NK-92 treated with Interleukin-12 subunit alpha and Interleukin-12 subunit beta, amount 100 ng/mL, for 24 hours (cell line): ENCODE data around the gene CAPN10.

ENCODE experiments used
- DNase-seq: peaks from one replicate; lab custom pipeline; 2025; lab: John Stamatoyannopoulos, UW

CAPN10 gene

DNA sequence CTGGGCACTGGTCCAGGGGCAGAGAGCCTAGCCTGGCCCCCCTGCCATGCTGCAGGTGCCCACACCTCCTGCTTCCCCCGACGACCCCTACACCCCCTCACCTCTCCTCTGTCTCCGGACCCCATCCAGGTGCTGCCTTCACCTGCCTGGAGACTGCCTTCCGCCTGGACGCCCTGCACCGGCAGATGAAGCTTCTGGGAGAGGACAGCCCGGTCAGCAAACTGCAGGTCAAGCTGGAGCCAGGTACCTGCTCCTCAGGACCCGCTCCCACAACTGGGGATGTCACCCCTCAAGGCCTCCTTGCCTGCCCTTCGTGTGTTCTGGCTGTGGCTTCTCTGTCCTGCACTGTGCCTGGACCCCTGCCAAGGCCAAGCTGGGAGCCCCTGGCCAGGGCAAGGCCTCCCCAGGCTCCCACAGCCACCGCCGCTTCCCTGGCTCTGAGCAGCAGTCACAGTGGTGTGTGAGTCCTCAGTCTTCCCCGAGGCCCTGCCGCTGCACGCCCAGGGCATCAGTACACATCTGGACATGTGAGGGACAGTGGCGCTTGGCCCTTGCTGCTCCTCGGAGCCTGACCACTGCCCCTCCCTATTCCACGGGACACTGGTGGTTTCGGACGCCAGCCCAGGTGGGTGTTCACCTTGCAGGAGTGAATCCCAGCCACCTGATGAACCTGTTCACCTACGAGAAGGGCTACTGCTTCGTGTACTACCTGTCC is 12.0 kb upstream of the CAPN10 start:
- DNase-seq, result no peak

- DNase-seq, result no peak
These were observed 11.2 kb upstream of the CAPN10 start for GRCh38 chr2:240575101-240575965.

- DNase-seq, result no peak
These were observed 10.5 kb upstream of the CAPN10 start for GRCh38 chr2:240576036-240576435.

GRCh38 chr2:240576436-240577205 is 9.9 kb upstream of the CAPN10 start:
- no peak for DNase-seq

- DNase-seq, result no peak
These were observed 9.0 kb upstream of the CAPN10 start for GRCh38 chr2:240577281-240578109.

DNA sequence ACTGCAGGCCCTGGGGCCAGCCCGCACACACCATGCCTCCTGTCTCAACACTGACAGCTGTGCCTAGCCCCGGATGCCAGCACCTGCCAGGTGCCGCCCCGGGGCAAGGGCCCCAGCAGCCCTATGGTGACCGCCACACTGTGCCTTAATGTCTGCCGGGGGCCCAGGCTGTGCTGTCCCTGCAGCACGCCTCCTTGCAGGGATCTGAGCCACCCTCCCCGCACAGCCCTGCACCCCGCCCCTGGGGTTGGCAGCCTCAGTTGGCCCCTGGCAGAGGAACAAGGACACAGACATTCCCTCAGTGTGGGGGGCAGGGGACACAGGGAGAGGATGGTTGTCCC is 8.5 kb upstream of the CAPN10 start:
- no peak for DNase-seq

- DNase-seq, result no peak
These were observed 8.0 kb upstream of the CAPN10 start for GRCh38 chr2:240578488-240578887.

- DNase-seq, result no peak
These were observed 7.3 kb upstream of the CAPN10 start for GRCh38 chr2:240579071-240579762.

GRCh38 chr2:240579771-240580614 is 6.5 kb upstream of the CAPN10 start:
- no peak for DNase-seq

DNA sequence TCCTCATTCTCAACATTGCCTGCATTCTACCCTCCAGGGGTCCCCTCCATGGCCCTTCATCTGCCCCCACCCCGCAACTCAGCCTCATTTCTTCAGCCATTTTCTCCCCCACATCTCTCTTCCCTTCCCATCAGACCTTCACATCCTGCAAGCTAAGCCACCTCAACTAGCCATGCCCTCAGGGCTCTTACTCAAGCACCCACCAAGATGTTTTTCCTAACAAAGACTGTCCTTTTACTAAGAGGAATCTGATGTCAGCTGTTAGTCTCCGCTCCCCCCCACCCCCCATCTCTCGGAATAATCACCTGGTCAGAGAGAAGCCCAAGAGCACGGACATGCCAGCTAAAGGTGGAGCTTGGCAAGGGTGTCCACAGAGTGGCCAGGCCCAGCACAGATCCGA is 4.7 kb upstream of the CAPN10 start:
- no peak for DNase-seq

- DNase-seq, result no peak
These were observed 3.8 kb upstream of the CAPN10 start for GRCh38 chr2:240582781-240583180.

- no peak for DNase-seq
These were observed 2.8 kb upstream of the CAPN10 start for GRCh38 chr2:240583774-240584173.

DNA sequence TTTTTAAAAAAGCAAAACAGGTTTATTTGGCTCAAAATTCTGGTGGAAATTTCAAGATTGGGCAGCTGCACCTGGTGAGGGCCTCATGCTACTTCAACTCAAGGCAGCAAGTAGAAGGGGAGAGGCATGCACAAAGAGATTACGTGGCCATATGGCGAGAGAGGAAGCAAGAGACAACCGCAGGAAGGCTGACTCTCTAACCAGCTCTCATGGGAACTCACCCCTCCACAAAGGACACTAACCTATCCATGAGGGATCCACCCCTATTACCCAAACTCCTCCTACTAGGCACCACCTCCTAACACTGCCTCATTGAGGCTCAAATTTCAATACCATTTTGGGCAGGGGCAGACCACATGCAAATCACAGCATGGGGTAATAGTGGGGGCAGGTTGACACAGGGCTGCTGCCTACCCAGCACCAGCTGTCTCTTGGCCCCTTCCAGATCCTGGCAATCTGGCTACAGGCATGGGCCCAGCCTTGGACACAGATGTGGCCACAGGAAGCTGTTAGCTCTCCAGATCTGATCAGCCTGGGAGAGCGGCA is 2.0 kb upstream of the CAPN10 start:
- DNase-seq, result no peak

DNA sequence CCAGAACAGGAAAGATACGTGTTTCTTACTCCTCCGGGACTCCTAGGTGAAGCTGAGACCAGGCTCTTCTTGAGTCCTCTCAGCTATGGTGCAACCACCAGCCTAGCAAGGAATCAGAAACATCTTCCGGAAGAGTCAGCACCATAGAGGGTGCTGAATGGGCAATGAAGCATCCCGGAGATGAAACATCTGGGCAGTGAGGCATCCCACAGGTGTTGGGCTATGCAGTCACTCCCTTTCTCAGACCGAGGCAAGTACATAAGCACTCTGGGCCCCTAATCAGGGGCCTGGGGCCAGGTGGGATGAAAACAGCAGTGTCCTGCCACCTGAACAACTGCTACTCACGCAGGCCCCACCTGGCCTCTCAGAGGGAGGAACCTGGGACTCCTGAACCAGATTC is 1.4 kb upstream of the CAPN10 start:
- no peak for DNase-seq

- DNase-seq, result no peak
These were observed 795 bp upstream of the CAPN10 start for GRCh38 chr2:240585681-240586197.

DNA sequence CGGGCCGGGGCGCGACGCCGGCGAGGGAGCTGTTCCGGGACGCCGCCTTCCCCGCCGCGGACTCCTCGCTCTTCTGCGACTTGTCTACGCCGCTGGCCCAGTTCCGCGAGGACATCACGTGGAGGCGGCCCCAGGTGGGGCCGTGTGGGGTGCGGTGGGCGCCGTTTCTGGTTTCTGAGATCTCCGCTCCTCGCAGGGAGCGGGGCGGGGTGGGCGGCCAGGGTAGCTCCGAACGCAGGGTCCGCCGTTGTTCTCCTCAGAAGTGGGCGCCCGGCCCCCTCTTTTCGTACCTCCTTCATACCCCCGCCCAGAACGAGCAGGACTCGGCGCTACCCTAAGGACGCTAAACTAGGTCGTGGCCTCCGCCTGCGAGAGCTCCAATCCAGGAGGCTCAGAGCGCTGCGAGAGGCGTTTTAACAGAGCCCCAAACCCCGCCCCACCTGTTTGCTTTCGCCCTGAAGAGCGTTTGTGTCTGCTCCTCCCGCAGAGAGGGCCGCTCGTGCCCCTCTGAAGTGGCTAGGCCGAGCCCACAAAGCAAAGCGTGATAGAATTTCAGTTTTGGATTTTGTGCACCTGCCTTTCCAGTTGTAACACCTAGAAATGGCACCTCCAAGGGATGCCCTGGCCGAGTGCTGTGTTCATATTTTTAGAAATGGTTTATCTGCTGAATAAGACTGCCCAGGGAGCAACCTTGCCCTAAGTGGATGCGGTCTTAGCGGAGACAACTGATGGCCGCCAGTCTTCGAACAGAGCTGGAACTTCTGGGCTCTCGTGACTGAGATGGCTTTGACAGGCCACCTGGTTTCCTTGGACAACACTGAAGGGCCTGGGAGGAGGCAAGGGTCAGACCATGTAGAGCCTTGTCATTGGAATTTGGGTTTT is 626 bp downstream of the CAPN10 start:
- no peak for DNase-seq

DNA sequence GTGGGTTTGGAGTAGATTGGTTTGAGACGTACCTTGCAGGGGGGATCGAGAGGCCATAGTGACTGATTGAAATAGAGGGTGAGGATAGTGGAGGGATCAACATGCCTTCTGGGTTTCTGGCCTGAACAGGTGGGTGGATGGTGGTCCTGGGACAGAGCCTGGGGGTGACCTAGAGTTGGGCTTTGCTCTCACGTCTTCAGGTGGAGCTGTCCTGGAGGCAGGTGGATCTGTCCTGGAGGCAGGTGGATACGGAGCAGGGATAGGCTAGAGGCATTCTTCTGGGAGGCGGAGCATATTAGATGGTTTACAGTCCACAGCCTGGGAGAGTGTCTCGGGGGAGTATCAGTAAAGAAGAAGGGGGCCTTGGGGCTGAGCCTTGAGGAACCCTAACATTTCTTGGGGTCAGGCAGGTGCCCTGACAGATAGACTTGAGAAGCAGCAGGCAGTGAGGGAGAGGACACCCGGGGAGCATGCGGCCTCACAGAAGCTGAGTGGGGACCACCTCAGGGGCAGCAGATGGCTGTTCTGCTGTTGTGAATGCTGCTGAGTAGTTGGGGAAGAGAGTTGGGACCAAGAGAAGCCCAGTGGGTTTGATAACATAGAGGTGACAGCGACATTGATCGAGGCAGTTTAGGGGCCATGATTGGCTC is 1.6 kb downstream of the CAPN10 start:
- DNase-seq, result no peak

- DNase-seq, result no peak
These were observed 2.1 kb downstream of the CAPN10 start for GRCh38 chr2:240588669-240589068.
